Psoas muscle (tissue), 8 donors: ENCODE results near the gene ADORA1. TPM values are rescaled to one million over a fixed set of nuclear protein-coding genes. Genes with fewer than 3 reads are reported as not detected.

Experiments used
- ATAC-seq, 4 donors: fragments of 200-7000 bp; cut with Tn5 transposase; one replicate each; pipeline ENCODE4 v1.9.1; 2020; ENCODE audit warnings: moderate library complexity in 3 of 4, mild to moderate bottlenecking in 2 of 4
- DNase-seq, 2 donors: peaks; one replicate each; pipeline ENCODE4 v3.0.0-alpha.2; 2020
- H3K27ac ChIP-seq: fragments of 200-600 bp; one replicate; pipeline ENCODE4 v1.8.0; 2022
- H3K27me3 ChIP-seq, 3 donors: fragments of 200-600 bp in 1 of 3; one replicate each; pipeline versions ENCODE4 v1.6.1 to v1.8.0; 2013 to 2022; ENCODE audit warnings: low read length in 2 of 3, mild to moderate bottlenecking in 2 of 3, moderate library complexity in 1 of 3; ENCODE audit not compliant: insufficient read depth in 3 of 3
- H3K36me3 ChIP-seq, 2 donors: fragments of 200-600 bp in 1 of 2; one replicate each; pipeline versions ENCODE4 v1.6.1 to v1.8.0; 2013 to 2022; ENCODE audit warnings: low read depth in 1 of 2, mild to moderate bottlenecking in 1 of 2, moderate library complexity in 1 of 2; ENCODE audit not compliant: insufficient read depth in 1 of 2
- H3K4me1 ChIP-seq: fragments of 200-600 bp; one replicate; pipeline ENCODE4 v1.8.0; 2022
- H3K4me3 ChIP-seq: fragments of 200-600 bp; one replicate; pipeline ENCODE4 v1.8.0; 2022; ENCODE audit warnings: mild to moderate bottlenecking
- H3K9me3 ChIP-seq: fragments of 200-600 bp; one replicate; pipeline ENCODE4 v1.8.0; 2022
- WGBS, 3 donors: extraction: QIAGEN DNeasy Blood & Tissue Kit; methylation state at CpG; one replicate each; pipeline versions ENCODE4 v1.1.6 to v1.1.7; 2013; 5-methylcytosine and 5-hydroxymethylcytosine counted together
- intact Hi-C, 2 donors: fragments of 100-400 bp; cut with DNase I; formaldehyde crosslinking; loops; one replicate each; pipeline versions ENCODE4 v1.11.0 to v1.14.2; 2022
- polyA plus RNA-seq, 3 donors: library from polyadenylated mRNA; stranded (reverse); fragments of 200-250 nt; gene quantifications; one replicate each; pipeline ENCODE4 v1.2.3, GENCODE V29; 2013
- total RNA-seq, 4 donors: library from RNA; stranded (reverse); fragmentation: NEBNext Ultra II Directional in 2 of 4; extraction: Animal tissue kit (Norgen Biotek cat#: 25700) in 2 of 4; gene quantifications; one replicate each; pipeline versions ENCODE4 v1.2.1 to v1.2.4, GENCODE V29; 2021 to 2023
- TF ChIP-seq, protein P1 (sequence below): fragments of 200-600 bp; IDR thresholded peaks from one replicate; pipeline ENCODE4 v1.8.0; 2022; ENCODE audit warnings: antibody characterized with exemption
- donor health status: healthy with polysubstance abuse.
- donor health status: DM: no; HTN: no; CAD: no; lungs with moderate emphysema.
- donor health status: Bipolar disorder and iron deficiency.
- donor health status: healthy.
- donor health status: DM: yes; HTN: yes; CAD: no.
- donor health status: DM: no; HTN: no; CAD: no.
- donor health status: DM: no; HTN: no; CAD: no.
- donor health status: DM: yes; HTN: yes; CAD: no.

The ADORA1 gene
- total and polyA plus RNA-seq, 7 donors = 1.1 to 10.4 (median 1.8) TPM

- intact Hi-C loops = loop anchor here in 1 of 2 donors (5.0 kb wide), 1 partner anchor 42 kb away; the partner anchor contains the start of gene MYOG
- Histone ChIP-seq H3K4me1 (peaks cover 42% of the 10 kb centered on the region), H3K27me3 (peaks cover 0 to 8% (median 2%) of the 10 kb centered on the region in 3 donors), H3K27ac (peak overlapping the region; percentile 55), H3K9me3 (no peaks in the 10 kb centered on the region), H3K36me3 (peaks cover 0 to 4% of the 10 kb centered on the region in 2 donors), H3K4me3 (peak overlapping the region; percentile 73)
- ATAC-seq (peak; percentile 66 to 79 (median 74)), DNase-seq (peak; percentile 67 to 77)
- TF ChIP-seq, protein P1, sequence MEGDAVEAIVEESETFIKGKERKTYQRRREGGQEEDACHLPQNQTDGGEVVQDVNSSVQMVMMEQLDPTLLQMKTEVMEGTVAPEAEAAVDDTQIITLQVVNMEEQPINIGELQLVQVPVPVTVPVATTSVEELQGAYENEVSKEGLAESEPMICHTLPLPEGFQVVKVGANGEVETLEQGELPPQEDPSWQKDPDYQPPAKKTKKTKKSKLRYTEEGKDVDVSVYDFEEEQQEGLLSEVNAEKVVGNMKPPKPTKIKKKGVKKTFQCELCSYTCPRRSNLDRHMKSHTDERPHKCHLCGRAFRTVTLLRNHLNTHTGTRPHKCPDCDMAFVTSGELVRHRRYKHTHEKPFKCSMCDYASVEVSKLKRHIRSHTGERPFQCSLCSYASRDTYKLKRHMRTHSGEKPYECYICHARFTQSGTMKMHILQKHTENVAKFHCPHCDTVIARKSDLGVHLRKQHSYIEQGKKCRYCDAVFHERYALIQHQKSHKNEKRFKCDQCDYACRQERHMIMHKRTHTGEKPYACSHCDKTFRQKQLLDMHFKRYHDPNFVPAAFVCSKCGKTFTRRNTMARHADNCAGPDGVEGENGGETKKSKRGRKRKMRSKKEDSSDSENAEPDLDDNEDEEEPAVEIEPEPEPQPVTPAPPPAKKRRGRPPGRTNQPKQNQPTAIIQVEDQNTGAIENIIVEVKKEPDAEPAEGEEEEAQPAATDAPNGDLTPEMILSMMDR = no peak
- 20 to 26% (median 25%) methylated on average over 7 of the region's 7 CpGs for WGBS, 3 donors
Observed at GRCh38 chr1:203129501-203130231, 2.1 kb downstream of the ADORA1 start.

- TF ChIP-seq, protein P1 = no peak
- Histone ChIP-seq H3K4me3 (no peak overlapping the region), H3K4me1 (peaks cover 42% of the 10 kb centered on the region), H3K36me3 (peaks cover 0 to 5% of the 10 kb centered on the region in 2 donors), H3K27me3 (peaks cover 0 to under 1% (median 0%) of the 10 kb centered on the region in 3 donors), H3K9me3 (no peaks in the 10 kb centered on the region), H3K27ac (peak overlapping the region; percentile 1)
- ATAC-seq = peak in 1 of 4 donors; percentile 21
- no peak for DNase-seq
- intact Hi-C loops = no loop called here
- 46 to 66% (median 52%) methylated on average over 3 of the region's 3 CpGs for WGBS, 3 donors
Observed at GRCh38 chr1:203130358-203130985, 2.9 kb downstream of the ADORA1 start.

GRCh38 chr1:203131548-203132200, 4.1 kb downstream of the ADORA1 start:
- H3K36me3 ChIP-seq = peaks cover 0 to 5% of the 10 kb centered on the region in 2 donors
- TF ChIP-seq, protein P1 = no peak
- peaks cover 39% of the 10 kb centered on the region for H3K4me1 ChIP-seq
- H3K4me3 ChIP-seq = no peak overlapping the region
- no peak for DNase-seq
- intact Hi-C loops = no loop called here
- WGBS, 3 donors = 91 to 93% (median 93%) methylated on average over 9 of the region's 9 CpGs
- H3K27ac ChIP-seq = no peak overlapping the region
- no peaks in the 10 kb centered on the region for H3K27me3 ChIP-seq
- H3K9me3 ChIP-seq = no peaks in the 10 kb centered on the region
- no peak for ATAC-seq

DNA sequence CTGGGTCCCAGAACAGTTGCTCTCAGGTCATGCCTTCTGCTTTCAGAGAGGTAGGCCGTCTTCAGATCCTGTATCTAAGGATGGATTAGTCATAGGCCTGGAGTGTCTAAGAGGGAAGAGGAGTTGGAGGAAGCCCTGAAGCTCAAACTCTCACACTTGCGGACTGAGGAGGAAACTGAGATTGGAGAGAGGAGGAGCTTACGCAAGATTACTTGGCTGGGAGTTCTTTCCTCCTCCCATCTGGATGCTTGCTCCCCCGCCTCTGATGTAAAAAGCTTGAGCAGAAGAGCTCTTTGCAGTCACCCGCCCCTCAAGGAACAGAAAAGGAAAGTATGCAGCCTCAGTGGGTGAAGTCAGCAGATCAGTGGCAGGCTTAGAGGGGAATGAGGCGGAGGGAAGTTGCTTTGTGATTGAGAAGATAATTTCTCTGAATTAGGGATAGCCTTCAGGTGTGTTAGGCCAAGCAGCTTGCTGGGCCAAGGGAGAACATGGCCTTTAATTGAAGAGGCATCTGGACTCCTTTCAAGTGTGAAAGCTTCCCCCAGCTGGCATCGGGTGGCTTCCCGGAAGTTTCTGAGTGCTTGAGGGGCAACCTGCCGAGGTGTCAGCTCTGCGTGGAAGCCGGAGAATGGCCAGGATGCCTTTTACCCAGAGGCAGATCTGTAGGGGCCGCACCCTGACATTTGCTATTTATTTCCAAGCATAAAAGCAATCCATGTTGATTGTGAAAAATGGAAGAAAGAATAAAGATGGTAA, 6.6 kb downstream of the ADORA1 start:
- H3K27me3 ChIP-seq = no peaks in the 10 kb centered on the region
- no peaks in the 10 kb centered on the region for H3K9me3 ChIP-seq
- TF ChIP-seq, protein P1 = no peak
- peaks cover 0 to 5% of the 10 kb centered on the region in 2 donors for H3K36me3 ChIP-seq
- intact Hi-C loops = no loop called here
- no peak for ATAC-seq
- peaks cover 16% of the 10 kb centered on the region for H3K4me1 ChIP-seq
- no peak overlapping the region for H3K27ac ChIP-seq
- no peak overlapping the region for H3K4me3 ChIP-seq
- WGBS, 3 donors = 83 to 86% (median 84%) methylated on average over 12 of the region's 12 CpGs
- no peak for DNase-seq
